ENCODE results near the gene EPM2A. TPM values are rescaled to one million over a fixed set of nuclear protein-coding genes. Genes with fewer than 3 reads are reported as not detected.

Gene EPM2A
- total and polyA plus RNA-seq, 2 experiments from 2014 or later, result 6.9 to 9.3 TPM

DNA sequence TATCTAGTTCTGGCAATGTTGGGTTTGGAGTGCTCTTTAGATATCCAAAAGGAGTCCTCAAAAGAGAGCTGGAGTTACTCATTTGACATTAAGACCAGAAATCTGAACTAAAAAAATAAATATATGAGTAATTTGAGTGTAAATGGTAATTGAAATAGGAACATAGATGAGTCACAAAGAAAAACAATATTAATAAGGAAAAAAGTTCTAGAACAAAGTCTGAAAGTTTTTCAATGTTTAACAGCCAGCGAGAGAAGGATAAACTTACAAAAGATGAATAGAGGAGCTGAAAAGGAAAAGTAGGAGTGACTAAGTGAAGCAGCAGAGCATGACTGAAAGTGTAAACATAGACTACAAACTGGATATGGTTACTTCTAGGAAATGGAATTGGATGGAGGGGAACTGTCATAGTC is 46.8 kb downstream of the EPM2A start:
- H4K20me1 ChIP-seq (ENCODE audit: insufficient read depth, poor library complexity, severe bottlenecking), result no peaks in the 10 kb centered on the region
- no peaks in the 10 kb centered on the region for H3K36me3 ChIP-seq (replicated peaks; ENCODE audit: insufficient read depth, low read depth)
- H3K27ac ChIP-seq, result no peak overlapping the region
- H2AFZ ChIP-seq, result no peak overlapping the region
- WGBS (ENCODE audit: low lambda C conversion rate, missing lambda C conversion rate), result 78% methylated on average over 1 of the region's 1 CpG
- no peaks in the 10 kb centered on the region for H3K27me3 ChIP-seq
- H3K4me3 ChIP-seq, result no peak overlapping the region
- TF ChIP-seq, protein P1, sequence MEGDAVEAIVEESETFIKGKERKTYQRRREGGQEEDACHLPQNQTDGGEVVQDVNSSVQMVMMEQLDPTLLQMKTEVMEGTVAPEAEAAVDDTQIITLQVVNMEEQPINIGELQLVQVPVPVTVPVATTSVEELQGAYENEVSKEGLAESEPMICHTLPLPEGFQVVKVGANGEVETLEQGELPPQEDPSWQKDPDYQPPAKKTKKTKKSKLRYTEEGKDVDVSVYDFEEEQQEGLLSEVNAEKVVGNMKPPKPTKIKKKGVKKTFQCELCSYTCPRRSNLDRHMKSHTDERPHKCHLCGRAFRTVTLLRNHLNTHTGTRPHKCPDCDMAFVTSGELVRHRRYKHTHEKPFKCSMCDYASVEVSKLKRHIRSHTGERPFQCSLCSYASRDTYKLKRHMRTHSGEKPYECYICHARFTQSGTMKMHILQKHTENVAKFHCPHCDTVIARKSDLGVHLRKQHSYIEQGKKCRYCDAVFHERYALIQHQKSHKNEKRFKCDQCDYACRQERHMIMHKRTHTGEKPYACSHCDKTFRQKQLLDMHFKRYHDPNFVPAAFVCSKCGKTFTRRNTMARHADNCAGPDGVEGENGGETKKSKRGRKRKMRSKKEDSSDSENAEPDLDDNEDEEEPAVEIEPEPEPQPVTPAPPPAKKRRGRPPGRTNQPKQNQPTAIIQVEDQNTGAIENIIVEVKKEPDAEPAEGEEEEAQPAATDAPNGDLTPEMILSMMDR (IDR thresholded peaks at IDR 0.05; ENCODE audit: poor library complexity), result no peak
- no peak for TF ChIP-seq EZH2 (IDR thresholded peaks at IDR 0.05; ENCODE audit: borderline replicate concordance)
- TF ChIP-seq EZH2phosphoT487 (IDR thresholded peaks at IDR 0.05; ENCODE audit: low read depth, severe bottlenecking, unreplicated experiment), result no peak
- DNase-seq (ENCODE audit: low spot score), result no peak
- H3K79me2 ChIP-seq, result no peaks in the 10 kb centered on the region
- no peaks in the 10 kb centered on the region for H3K9me2 ChIP-seq (replicated peaks; ENCODE audit: insufficient read depth)
- peaks cover 6% of the 10 kb centered on the region for H3K9me3 ChIP-seq (ENCODE audit: low read depth)
- H3K4me2 ChIP-seq, result no peak overlapping the region
- H3K4me1 ChIP-seq (ENCODE audit: insufficient read depth), result no peaks in the 10 kb centered on the region

DNA sequence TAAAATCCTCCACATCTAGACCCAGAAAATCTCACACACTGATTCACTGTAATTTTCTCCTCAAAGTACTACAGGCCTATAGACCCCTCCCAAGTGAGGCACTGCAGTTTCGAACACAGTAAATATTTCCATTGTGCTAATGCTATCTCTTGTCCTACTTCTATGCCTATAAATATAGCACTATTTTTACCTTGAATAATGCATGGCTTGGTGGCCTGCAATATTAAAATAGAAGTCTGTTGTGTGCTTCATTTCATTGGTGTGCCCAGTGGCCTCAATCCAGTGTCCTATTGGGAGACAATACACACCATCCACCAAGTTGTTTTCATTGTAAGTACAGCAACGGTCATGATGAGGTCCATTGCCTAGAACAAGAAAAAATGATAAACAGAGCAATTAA is 49.4 kb downstream of the EPM2A start:
- no peaks in the 10 kb centered on the region for H3K36me3 ChIP-seq (replicated peaks; ENCODE audit: insufficient read depth, low read depth)
- no peaks in the 10 kb centered on the region for H3K4me1 ChIP-seq (ENCODE audit: insufficient read depth)
- no peak overlapping the region for H2AFZ ChIP-seq
- no peak for TF ChIP-seq EZH2phosphoT487 (IDR thresholded peaks at IDR 0.05; ENCODE audit: low read depth, severe bottlenecking, unreplicated experiment)
- no peak for TF ChIP-seq EZH2 (IDR thresholded peaks at IDR 0.05; ENCODE audit: borderline replicate concordance)
- TF ChIP-seq, protein P1 (IDR thresholded peaks at IDR 0.05; ENCODE audit: poor library complexity), result no peak
- WGBS (ENCODE audit: low lambda C conversion rate, missing lambda C conversion rate), result 81% methylated on average over 2 of the region's 2 CpGs
- H4K20me1 ChIP-seq (ENCODE audit: insufficient read depth, poor library complexity, severe bottlenecking), result no peaks in the 10 kb centered on the region
- no peak overlapping the region for H3K4me2 ChIP-seq
- H3K79me2 ChIP-seq, result no peaks in the 10 kb centered on the region
- H3K27ac ChIP-seq, result no peak overlapping the region
- H3K27me3 ChIP-seq, result no peaks in the 10 kb centered on the region
- DNase-seq (ENCODE audit: low spot score), result no peak
- H3K4me3 ChIP-seq, result no peak overlapping the region
- H3K9me2 ChIP-seq (replicated peaks; ENCODE audit: insufficient read depth), result no peaks in the 10 kb centered on the region
- no peaks in the 10 kb centered on the region for H3K9me3 ChIP-seq (ENCODE audit: low read depth)

DNA sequence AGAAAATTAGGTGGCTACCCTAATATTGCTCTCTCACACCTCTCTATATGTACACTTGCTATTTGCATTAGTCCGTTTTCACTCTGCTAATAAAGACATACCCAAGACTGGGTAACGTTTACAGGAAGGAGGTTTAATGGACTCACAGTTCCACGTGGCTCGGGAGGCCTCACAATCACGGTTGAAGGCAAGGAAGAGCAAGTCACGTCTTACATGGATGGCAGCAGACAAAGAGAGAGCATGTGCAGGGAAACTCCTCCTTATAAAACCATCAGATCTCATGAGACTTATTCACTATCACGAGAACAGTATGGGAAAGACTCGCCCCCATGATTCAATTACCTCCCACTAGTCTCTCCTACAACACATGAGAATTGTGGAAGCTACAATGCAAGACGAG is 53.4 kb downstream of the EPM2A start:
- no peaks in the 10 kb centered on the region for H3K36me3 ChIP-seq (replicated peaks; ENCODE audit: insufficient read depth, low read depth)
- TF ChIP-seq, protein P1 (IDR thresholded peaks at IDR 0.05; ENCODE audit: poor library complexity), result no peak
- TF ChIP-seq EZH2 (IDR thresholded peaks at IDR 0.05; ENCODE audit: borderline replicate concordance) (no peak), EZH2phosphoT487 (IDR thresholded peaks at IDR 0.05; ENCODE audit: low read depth, severe bottlenecking, unreplicated experiment) (no peak)
- H3K9me2 ChIP-seq (replicated peaks; ENCODE audit: insufficient read depth), result no peaks in the 10 kb centered on the region
- no peak overlapping the region for H2AFZ ChIP-seq
- H3K4me1 ChIP-seq (ENCODE audit: insufficient read depth), result no peaks in the 10 kb centered on the region
- H3K27me3 ChIP-seq, result no peaks in the 10 kb centered on the region
- H3K79me2 ChIP-seq, result no peaks in the 10 kb centered on the region
- H4K20me1 ChIP-seq (ENCODE audit: insufficient read depth, poor library complexity, severe bottlenecking), result no peaks in the 10 kb centered on the region
- H3K9me3 ChIP-seq (ENCODE audit: low read depth), result no peaks in the 10 kb centered on the region
- H3K27ac ChIP-seq, result no peak overlapping the region
- WGBS (ENCODE audit: low lambda C conversion rate, missing lambda C conversion rate), result 90% methylated on average over 9 of the region's 9 CpGs
- no peak overlapping the region for H3K4me3 ChIP-seq
- H3K4me2 ChIP-seq, result no peak overlapping the region
- DNase-seq (ENCODE audit: low spot score), result no peak

DNA sequence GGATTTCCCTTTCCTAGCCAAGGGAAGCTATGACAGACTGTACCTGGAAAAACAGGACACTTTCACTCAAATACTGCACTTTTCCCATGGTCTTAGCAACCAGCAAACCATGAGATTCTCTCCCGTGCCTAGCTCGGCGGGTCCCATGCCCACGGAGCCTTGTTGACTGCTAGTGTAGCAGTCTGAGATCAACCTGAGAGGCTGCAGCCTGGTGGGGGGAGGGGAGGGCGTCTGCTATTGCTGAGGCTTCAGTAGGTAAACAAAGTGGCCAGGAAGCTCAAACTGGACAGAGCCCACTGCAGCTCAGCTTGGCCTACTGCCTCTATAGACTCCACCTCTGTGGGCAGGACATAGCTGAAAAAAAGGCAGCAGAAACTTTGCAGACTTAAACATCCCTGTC is 61.8 kb downstream of the EPM2A start:
- peak; percentile 5 for DNase-seq (ENCODE audit: low spot score)
- 86% methylated on average over 5 of the region's 5 CpGs for WGBS (ENCODE audit: low lambda C conversion rate, missing lambda C conversion rate)
- Histone ChIP-seq H3K36me3 (replicated peaks; ENCODE audit: insufficient read depth, low read depth) (no peaks in the 10 kb centered on the region), H3K79me2 (no peaks in the 10 kb centered on the region), H3K4me1 (ENCODE audit: insufficient read depth) (no peaks in the 10 kb centered on the region), H3K4me3 (no peak overlapping the region), H3K4me2 (no peak overlapping the region), H3K9me3 (ENCODE audit: low read depth) (no peaks in the 10 kb centered on the region), H2AFZ (no peak overlapping the region), H3K27ac (no peak overlapping the region), H3K9me2 (replicated peaks; ENCODE audit: insufficient read depth) (no peaks in the 10 kb centered on the region), H4K20me1 (ENCODE audit: insufficient read depth, poor library complexity, severe bottlenecking) (no peaks in the 10 kb centered on the region), H3K27me3 (no peaks in the 10 kb centered on the region)
- no peak for TF ChIP-seq EZH2phosphoT487 (IDR thresholded peaks at IDR 0.05; ENCODE audit: low read depth, severe bottlenecking, unreplicated experiment)
- TF ChIP-seq, protein P1 (IDR thresholded peaks at IDR 0.05; ENCODE audit: poor library complexity), result no peak
- no peak for TF ChIP-seq EZH2 (IDR thresholded peaks at IDR 0.05; ENCODE audit: borderline replicate concordance)
